Embryonic facial prominence (tissue), 1 donor: ENCODE measurements around the gene TEP1.
"Not testable (repeated sequence)": the region's sequence is repeated elsewhere in the genome, so short reads cannot be mapped to it uniquely, and the experiment has no call there.

Source experiments
- DNase-seq: peaks from one replicate; pipeline ENCODE4 v3.0.0-alpha.2; 2016; ENCODE audit errors: extremely low spot score

The TEP1 gene

GRCh38 chr14:20341646-20342045, 71.7 kb downstream of the TEP1 start:
- no peak for DNase-seq

GRCh38 chr14:20341032-20341431, 72.3 kb downstream of the TEP1 start:
- not testable (repeated sequence) for DNase-seq

DNA sequence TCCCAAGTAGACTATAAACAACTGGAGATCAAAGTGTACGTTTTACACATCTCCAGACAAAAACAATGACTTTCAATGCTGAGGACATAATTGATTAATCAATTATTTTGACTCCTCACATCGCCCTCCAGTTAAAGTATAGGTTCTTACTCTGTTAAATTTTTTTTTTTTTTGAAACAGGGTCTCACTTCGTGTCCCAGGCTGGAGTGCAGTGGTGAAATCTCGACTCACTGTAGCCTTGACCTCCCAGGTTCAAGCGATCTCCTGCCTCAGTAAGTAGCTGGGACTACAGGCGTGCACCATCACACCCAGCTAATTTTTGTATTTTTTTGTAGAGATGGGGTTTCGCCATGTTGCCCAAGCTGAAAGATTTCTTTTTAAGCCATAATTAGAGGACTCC, 79.3 kb downstream of the TEP1 start:
- no peak for DNase-seq

- DNase-seq = no peak
Measured at GRCh38 chr14:20333494-20333841, 79.8 kb downstream of the TEP1 start.

DNA sequence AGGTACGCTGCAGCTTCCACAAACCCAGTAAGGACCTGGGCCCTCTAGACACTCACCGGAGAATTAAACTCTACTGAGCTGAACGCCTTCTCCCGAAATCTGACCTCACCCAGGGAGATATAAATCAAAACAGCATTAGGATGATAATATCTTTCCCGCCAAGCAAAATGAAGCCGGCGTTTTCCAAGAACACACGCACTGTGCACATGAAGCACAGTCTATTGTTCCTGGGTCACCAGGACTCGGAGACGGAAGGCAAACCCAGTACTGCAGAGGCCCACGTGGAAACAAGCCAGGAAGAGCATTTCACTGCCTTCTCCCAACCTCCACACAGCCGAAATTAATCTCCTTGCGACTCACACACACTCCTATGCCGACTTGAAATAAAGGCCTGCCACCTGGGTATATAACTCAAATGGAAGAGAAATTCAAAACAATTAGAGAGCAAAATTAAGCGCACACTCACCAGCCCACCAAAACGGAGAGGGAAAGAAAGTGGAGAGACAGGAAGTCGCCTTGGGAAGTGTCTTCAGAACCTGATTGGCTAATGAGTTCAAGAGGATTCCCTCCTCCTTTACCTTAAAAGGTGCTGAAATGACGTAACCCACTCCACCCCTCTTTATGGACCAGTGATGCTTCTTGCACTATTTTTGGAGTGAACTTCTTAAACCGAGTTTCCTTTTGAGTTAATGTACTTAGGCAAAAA, 80.4 kb downstream of the TEP1 start, which contains the start of gene CCNB1IP1:
Gene CCNB1IP1 (minus strand): TSS at position 492 of the 706 bp plus-strand sequence. CDS start 16,756 bp downstream, outside the sequence.
- peak; percentile 82 for DNase-seq

DNA sequence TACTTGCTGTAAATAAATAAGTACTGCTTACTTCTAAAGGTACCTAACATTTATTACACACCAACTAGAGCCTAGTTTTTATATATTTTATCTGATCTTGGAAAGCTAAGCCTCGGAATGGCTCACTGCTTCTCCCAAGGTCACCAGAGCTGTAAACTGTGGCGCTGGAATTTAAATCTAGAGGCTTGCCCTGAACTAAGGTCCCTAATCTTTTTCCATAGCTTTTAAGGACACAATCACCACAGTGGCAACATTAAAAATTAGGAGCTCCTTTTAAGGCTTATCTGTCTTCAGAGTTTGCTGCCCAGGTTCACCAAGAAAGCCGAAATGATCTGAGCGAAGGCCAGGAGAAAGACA, 80.9 kb downstream of the TEP1 start:
- no peak for DNase-seq

DNA sequence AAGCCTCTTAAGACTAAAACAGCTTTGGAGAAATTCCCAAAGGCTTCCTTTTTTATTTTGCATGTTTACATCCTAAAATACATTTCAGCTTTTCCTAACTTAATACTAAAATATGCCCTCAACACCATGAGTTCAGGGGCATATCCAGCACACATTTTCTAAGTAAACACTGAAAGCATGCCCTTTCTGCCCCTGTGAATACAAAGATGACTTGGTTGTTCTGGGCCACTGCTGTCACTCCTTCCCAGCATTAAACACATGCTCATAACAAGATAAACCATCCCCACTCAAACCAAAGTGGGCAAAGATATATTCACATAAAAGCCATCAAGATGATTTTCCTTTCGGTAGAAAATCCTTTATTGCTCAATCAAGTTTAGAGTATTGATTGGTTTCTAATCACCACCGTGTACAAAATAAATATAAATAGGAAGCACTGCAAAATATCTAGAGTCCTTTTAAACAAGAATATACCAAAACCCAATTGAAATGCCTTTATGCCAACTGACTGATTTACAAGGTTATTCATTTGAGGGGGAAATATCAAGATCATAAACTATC, 82.2 kb downstream of the TEP1 start:
- no peak for DNase-seq

GRCh38 chr14:20329355-20329754, 83.9 kb downstream of the TEP1 start:
- no peak for DNase-seq

GRCh38 chr14:20328705-20329104, 84.6 kb downstream of the TEP1 start:
- DNase-seq = no peak

DNA sequence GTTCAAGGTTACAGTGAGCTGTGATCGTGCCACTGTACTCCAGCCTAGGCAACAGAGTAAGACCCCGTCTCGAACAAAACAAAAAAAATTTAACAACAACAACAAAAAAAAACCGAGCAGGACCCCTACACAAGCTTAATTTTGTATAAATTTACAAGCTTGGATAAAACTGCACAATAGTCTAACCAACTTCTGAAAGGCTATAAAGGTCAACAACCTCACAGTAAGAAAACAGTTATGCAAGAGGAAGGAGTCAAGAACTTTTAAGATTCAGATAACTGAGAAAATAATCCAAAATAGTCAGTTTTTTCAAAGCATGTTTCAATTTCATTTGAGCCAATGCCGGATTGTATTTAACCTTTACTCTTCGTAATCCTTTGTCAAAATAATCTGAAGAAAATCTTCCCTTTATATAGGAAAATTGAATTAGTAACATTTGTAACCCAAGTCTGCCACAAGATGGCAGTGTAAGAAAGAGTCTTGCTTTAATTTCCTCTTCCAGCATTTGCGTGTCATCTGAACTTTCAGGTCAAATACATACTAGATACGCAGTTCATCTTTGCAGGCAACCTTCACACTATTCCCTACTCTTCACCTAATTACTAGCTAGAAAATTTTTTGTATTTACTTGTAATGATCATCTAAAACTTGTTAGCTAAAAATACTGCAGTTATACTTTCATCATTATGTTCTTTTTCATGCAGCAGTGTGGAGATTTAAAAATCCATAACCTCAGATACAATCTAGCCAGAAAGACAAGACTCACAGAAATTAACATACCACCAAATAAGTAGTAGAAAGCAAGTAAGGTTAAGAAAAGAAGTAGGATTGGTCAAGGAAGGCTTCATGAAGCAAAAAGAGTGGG, 86.1 kb downstream of the TEP1 start:
- peak; percentile 44 for DNase-seq

GRCh38 chr14:20317720-20318119, 95.6 kb downstream of the TEP1 start:
- DNase-seq = no peak
